ENCODE data around the gene ICE1. TPM values are rescaled to one million over a fixed set of nuclear protein-coding genes. Genes with fewer than 3 reads are reported as not detected.

The ICE1 gene
- polyA plus RNA-seq, 2 of the 4 experiments (the other 2 are of a cell fraction), result 16.3 to 33.1 TPM

- TF ChIP-seq CTCF (IDR thresholded peaks at IDR 0.05) (no peak), ZC3H11A (IDR thresholded peaks at IDR 0.05) (no peak), GATA3 (IDR thresholded peaks at IDR 0.05; ENCODE audit: borderline replicate concordance) (no peak), SMC3 (IDR thresholded peaks at IDR 0.05) (no peak), POLR2A (IDR thresholded peaks at IDR 0.05; ENCODE audit: low read length) (no peak)
Observed at GRCh38 chr5:5373351-5373989, 49.0 kb upstream of the ICE1 start (continued).

- Histone ChIP-seq H3K4me1 (no peaks in the 10 kb centered on the region), H3K27ac (no peak overlapping the region), H3K4me2 (no peak overlapping the region), H3K4me3 (no peak overlapping the region), H3K9me3 (peaks cover 4% of the 10 kb centered on the region)
- ATAC-seq (no peak), FAIRE-seq (no peak), DNase-seq (ENCODE audit: low read depth in 1 of 2, low spot score in 1 of 2) (no peak)
- ChIA-PET CTCF (interaction anchor here (1.4 kb wide), 1 partner anchor 233 kb away, joined by 3 read pairs; no protein-coding TSS in a partner anchor), POLR2A (no interaction called here)
- TF ChIP-seq POLR2A (IDR thresholded peaks at IDR 0.05; ENCODE audit: low read length), result no peak
- TF ChIP-seq TFCP2L1 (CRISPR knock-in tag; IDR thresholded peaks at IDR 0.05), result no peak
- no peak for TF ChIP-seq CHD4 (IDR thresholded peaks at IDR 0.05; ENCODE audit: borderline replicate concordance)
- no peak for TF ChIP-seq RARB (CRISPR knock-in tag; IDR thresholded peaks at IDR 0.05)
- no peak for TF ChIP-seq TP53 (CRISPR knock-in tag; IDR thresholded peaks at IDR 0.05)
- TF ChIP-seq FOXS1 (CRISPR knock-in tag; IDR thresholded peaks at IDR 0.05), result no peak
- no peak for TF ChIP-seq HES2 (IDR thresholded peaks at IDR 0.05)
- no peak for TF ChIP-seq ESRRA (IDR thresholded peaks at IDR 0.05; ENCODE audit: borderline replicate concordance, low read length)
- 49% methylated on average over 6 of the region's 6 CpGs for WGBS (ENCODE audit: missing lambda C conversion rate)
Observed at GRCh38 chr5:5374009-5374715, 48.3 kb upstream of the ICE1 start.

- TF ChIP-seq HOXA7 (CRISPR knock-in tag; IDR thresholded peaks at IDR 0.05) (no peak), CEBPB (IDR thresholded peaks at IDR 0.05) (no peak), SMC3 (IDR thresholded peaks at IDR 0.05) (no peak), RAD21 (conservative IDR thresholded peaks at IDR 0.05 in 1 of 2, IDR thresholded peaks at IDR 0.05 in 1 of 2) (no peak), PBX3 (IDR thresholded peaks at IDR 0.05) (no peak)
- ATAC-seq, result no peak
- CTCF ChIA-PET, result interaction anchor here (0.8 kb wide), 1 partner anchor 236 kb away, joined by 3 read pairs; no protein-coding TSS in a partner anchor
- Histone ChIP-seq H3K4me3 (no peak overlapping the region), H3K27ac (no peak overlapping the region), H3K4me2 (no peak overlapping the region), H3K9me3 (peaks cover 9% of the 10 kb centered on the region), H3K4me1 (no peaks in the 10 kb centered on the region)
- 46% methylated on average over 6 of the region's 6 CpGs for WGBS (ENCODE audit: missing lambda C conversion rate)
- DNase-seq (ENCODE audit: low read depth in 1 of 2, low spot score in 1 of 2), result no peak
- POLR2A ChIA-PET, result no interaction called here
- FAIRE-seq, result no peak
Observed at GRCh38 chr5:5377780-5378179, 44.7 kb upstream of the ICE1 start.

GRCh38 chr5:5378531-5378930, 43.9 kb upstream of the ICE1 start:
- Histone ChIP-seq H3K27ac (no peak overlapping the region), H3K4me1 (no peaks in the 10 kb centered on the region), H3K4me3 (no peak overlapping the region), H3K9me3 (peaks cover 9% of the 10 kb centered on the region), H3K4me2 (no peak overlapping the region)
- ChIA-PET CTCF (no interaction called here), POLR2A (no interaction called here)
- FAIRE-seq, result no peak
- no peak for ATAC-seq
- 21% methylated on average over 3 of the region's 3 CpGs for WGBS (ENCODE audit: missing lambda C conversion rate)
- DNase-seq (ENCODE audit: low read depth in 1 of 2, low spot score in 1 of 2), result no peak
- TF ChIP-seq TP53 (CRISPR knock-in tag; IDR thresholded peaks at IDR 0.05) (no peak), ZFP36 (IDR thresholded peaks at IDR 0.05; ENCODE audit: borderline replicate concordance, partially characterized antibody) (no peak), ZC3H11A (IDR thresholded peaks at IDR 0.05) (no peak), CHD2 (IDR thresholded peaks at IDR 0.05; ENCODE audit: low read length, partially characterized antibody) (no peak)

Data from A549 (cell line).